Effector CD4-positive, alpha-beta T cell (primary cell): ENCODE measurements around the gene SEMA3G.
A peak's percentile ranks its signal among the peaks of the same experiment; 100 is the strongest.

Experiments
- DNase-seq: peaks from one replicate; pipeline ENCODE4 v3.0.0-alpha.2; 2020

Gene SEMA3G

DNA sequence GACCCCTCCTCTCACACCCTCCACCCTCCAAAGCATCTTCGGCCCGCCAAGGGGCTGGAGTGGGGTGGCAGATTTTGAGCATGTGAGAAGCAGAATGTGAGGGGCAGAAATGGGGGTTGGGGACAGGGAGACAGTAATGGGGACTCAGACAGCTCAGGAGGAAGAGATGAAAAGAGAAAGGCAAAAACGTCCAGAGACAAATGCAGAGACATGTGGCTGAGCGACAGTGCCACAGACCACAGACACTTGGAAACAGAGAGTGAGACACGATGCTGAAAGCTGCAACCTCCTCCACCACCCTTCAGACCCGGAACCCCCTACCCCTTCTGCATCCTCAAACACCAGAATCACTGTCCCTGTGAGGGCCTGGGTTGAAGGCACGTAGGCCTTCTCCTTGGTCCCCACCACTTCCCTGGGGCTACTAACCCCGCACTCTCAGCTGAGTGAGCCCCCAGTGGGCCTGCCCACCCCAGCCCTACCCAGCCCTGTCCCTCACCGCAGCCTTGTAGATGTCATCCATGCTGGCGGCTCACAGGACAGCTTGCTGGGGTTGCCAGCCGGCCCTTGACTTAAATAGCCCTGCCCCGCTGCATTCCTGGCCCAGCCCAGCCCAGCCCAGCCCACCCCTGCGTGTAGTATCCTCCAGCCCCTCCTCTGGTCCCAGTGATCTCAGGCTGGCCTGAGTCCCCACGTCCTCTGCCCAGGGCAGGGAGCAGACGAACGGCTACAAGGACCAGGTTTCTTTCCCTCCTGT, 8.8 kb upstream of the SEMA3G start, which contains the start of gene TNNC1:
Gene TNNC1, minus strand, starts transcription at position 546 of the 754 bp plus-strand sequence. Its CDS starts 26 bp downstream, at position 520.
- no peak for DNase-seq

DNA sequence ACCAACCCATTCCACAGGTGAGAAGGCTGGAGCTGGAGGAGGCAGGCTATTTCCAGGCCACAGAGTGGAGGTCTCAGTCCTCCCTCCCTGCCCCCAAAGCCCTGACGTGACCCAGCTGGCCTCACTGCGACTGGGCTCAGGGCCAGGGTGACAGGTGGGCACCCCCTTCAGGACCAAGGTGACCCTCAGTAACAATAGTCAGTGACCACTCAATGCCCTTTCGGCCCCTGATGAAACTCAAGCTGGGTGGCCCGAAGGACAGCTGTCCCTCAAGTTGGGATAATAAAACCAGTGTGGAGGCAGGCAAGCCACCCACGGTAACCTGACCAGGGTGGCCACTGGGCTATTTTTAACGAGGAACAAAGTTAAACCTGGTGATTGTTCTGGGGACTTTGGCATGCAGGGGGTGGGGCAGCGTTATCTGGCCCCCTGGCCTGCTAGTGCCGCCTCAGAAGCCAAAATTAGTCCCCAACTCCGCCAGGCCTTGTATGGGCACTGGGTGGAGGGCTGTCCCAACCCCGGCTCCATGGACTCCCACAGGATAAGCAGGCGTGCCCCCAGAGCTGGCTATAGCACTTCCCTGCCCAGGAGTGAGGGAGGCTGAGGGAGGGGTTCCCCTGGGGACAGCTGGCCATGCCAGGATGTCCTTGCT, 7.8 kb upstream of the SEMA3G start:
- DNase-seq = no peak

DNA sequence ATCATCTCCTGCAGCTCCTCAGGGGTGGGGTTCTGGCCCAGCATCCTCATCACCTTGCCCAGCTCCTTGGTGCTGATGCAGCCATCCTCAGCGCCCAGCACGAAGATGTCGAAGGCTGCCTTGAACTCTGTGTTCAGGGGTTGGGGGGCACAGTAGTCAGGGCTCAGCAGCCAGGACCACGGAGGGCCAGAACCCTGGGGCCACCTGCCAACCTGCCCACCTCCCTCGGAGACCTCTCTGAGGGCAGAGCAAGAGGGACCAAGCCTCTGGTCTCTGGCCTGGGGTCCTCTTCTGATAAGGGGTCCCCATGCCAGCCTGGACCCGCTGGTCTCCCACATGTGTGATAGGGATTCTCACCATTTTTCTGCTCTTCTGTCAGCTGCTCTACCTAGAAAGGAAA, 7.2 kb upstream of the SEMA3G start:
- no peak for DNase-seq

DNA sequence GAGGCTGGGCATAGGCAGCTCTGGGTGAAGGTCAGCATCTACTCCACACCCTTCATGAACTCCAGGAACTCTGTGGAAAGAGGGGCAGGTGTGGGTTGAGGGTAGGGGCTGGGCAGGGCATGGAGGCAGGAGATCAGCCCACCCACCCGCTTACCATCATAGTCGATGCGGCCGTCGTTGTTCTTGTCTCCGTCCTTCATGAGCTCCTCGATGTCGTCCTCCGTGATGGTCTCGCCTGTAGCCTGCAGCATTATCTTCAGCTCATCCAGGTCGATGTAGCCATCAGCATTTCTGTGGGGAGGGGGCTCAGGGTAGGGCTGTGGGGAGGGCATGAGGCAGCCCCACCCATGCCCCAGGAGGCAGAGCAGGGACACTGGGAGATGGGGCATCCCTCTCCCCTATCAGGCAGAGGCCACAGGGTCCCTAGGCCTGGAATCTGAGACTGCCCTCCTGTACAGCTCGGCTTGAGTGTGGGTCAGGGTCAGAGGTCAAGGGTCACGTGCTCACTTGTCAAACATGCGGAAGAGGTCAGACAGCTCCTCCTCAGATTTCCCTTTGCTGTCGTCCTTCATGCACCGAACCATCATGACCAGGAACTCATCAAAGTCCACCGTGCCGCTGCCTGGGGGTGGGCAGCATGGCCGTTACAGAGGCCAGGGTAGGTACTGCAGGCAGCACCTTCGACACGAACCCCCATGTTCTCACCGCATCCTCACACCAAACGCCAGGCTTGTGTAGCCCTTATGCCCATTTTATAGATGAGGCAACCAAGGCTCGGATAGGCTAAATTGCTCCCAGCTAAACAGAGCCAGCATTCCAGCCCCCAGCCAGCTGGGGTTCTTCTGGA, 6.6 kb upstream of the SEMA3G start:
- no peak for DNase-seq

DNA sequence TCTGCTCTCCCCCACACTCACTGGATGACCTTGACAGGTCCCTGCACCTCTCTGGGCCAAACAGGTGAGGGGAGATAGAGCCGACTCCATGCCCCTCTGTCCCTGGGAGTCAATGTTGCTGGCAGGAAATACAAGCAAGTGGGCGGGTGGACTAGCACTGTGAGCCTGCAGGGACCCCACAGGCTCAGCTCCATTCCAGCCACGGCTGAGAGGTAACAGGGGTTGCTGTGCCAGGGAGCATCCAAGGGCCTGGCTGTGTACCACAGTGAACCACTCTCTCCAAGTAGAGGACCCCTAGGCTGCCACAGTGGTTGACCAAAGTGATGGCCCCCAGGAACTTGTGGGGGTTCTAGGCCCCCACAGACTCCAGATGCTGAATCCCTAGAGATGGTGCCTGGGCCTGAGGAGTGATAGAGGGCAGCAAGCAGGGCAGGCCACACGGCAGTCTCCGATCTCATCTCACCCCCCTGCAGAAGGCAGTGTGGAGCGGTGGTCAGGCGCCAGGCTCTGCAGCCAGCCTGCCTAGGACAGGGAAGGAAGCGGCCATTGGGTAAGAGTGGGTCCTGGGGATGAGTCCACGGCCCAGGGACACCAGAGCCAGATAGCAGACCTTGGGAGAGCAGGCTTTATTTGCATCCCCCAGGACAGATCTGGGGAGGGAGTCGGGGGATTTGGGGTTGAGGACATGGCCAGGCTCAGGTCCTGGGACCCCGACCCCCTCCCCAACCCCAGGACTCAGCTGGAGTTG, 5.8 kb upstream of the SEMA3G start:
- no peak for DNase-seq

DNA sequence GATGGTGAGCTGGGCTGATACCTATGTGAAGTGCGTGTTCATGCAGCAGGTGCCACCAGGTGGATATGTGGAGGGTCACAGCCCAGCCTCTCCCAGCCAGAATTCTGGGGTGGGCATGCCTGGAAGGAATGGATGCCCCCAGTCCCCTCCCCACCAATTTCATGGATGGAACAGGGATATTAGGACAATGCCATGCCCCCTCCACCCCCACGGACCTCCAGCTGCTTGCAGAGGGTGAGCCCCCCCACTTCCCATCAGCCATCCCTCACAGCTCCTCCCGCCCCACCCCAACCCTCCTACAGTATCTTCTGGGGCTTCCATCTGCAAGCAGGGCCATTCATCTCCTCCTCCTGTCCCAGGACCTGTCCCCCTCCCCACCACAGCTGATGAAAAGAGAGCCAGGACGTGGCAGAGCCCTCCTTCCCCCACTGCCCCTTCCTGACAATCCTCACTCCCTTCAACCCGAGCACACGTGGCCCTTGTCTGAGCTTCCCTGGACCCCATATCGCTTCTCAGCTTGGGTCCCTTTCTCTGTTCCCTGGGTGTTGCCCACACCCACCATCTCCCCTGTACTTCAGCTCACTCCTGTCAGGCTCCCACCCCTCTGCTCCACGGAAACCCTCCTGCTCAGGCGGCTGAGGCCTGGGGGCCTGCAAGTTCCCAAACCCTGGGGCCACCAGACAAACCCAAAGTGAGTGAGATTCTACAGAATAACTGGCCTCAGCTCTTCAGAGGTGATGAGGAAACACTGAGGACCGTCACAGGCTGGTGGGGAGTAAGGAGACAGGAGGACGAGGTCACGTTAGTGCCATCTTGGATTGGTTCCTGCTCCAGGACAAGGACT, 2.8 kb upstream of the SEMA3G start:
- no peak for DNase-seq

DNA sequence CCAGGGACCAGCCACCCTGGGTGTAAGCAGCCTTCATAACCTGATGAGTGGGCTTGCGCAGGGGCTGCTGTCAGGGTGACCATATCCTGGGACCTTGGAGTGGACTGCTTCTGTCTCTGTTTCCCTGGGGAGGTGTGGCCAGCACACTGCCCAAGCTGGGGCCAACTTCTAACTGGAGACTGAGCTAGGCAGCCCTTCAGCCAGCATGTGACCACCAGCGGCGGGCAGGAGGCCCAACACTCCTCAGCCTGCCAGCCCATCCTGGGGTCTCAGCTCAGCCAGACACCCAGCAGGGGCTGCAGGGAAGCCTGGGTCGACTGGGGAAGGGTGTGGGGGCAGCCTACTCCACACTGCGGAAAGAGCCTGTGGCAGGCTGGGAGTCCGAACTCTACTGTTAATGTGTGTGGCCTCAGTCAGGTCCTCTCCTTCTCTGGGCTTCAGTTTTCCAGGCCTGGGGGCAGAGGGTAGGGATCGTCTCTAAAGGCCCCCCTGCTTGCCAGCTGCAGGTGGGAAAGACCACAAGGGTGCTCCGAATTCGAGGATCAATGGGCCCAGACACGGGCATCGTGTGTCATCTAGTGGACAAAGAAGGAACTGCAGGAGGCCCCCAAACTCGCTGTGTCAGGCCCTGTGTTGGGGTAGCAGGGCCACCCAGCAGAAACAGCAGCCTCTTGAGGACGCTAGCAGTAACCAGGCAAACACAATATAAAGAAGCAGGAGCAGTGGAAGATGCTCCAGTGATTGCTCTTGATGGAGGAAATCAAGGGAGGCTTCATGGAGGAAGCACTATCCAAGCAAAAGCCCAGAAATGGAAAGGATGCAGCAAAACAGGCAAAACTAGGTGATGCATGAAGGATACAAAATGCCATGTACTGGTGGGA, 2.0 kb upstream of the SEMA3G start:
- peak; percentile 64 for DNase-seq

DNA sequence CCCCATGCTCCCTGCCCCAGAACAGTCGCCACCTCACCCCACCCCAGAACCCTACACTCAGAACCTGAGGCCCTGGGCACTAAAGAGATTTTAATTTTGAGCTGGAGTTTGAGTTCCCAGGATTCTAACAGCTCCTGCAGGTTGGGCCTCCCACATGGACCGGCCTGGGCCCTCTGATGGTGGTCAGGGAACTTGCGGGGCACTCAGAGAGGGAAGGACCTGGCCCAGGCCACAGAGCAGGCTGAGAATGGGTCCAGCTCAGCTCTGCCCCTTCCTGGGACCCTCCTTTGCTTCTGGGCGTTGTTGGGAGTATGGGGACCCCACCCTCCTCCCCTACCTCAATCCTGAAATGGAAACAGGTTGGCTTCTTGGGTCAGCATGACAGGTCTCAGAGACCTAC, 1.1 kb upstream of the SEMA3G start:
- no peak for DNase-seq

DNA sequence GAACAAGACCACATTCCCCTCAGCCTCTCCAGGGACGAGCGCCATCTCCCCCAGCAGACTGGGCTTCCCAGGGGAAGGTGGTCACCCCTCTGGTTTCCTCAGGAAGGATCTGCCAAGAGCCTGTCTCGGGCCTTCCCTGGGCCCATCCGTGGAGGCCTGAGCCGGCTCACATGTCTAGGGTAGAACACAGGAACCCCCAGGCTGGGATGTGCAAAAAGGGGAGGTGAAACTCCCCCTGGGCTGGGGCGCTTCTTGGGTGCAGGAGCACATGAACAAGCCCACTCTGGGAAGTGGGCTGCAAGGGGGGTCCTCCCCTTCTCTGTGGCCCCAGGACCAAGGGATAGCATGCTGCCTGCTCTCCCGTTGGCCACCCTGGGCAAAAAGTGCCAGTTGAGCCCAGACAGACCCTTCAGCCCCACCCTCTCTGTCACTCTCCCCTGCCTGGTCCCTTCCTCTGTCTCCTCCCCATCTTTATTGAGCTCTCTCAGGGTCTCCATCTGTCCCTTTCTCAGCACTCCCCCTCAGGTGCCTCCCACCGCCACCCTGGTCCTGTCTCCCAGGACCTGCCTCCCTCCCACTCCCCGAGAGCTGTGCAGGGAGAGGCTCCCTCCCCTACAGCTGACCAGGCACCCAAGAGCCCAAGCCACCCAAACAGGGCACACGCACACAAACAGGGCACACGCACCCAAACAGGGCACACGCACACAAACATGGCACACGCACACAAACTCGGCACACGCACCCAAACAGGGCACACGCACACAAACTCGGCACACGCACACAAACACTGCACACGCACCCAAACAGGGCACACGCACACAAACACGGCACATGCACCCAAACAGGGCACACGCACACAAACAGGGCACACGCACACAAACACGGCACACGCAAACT, 864 bp downstream of the SEMA3G start:
- DNase-seq = no peak

DNA sequence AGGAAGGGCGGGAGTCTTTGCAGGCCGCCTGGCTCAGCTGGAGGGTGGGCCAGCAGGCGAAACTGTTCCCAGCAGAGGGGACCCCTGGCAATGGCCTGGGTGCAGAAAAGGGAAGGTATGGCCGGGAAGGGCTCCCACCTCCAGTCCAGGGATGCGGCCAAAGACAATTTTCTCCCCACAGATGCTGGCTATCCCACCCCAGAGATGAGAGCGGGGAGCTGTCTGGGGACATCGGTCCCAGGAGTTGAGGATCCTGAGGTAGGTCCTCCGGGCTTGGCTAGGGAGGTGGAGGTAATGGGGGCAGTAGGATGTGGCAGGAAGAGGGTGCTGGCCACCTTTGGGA, 1.7 kb downstream of the SEMA3G start:
- no peak for DNase-seq

DNA sequence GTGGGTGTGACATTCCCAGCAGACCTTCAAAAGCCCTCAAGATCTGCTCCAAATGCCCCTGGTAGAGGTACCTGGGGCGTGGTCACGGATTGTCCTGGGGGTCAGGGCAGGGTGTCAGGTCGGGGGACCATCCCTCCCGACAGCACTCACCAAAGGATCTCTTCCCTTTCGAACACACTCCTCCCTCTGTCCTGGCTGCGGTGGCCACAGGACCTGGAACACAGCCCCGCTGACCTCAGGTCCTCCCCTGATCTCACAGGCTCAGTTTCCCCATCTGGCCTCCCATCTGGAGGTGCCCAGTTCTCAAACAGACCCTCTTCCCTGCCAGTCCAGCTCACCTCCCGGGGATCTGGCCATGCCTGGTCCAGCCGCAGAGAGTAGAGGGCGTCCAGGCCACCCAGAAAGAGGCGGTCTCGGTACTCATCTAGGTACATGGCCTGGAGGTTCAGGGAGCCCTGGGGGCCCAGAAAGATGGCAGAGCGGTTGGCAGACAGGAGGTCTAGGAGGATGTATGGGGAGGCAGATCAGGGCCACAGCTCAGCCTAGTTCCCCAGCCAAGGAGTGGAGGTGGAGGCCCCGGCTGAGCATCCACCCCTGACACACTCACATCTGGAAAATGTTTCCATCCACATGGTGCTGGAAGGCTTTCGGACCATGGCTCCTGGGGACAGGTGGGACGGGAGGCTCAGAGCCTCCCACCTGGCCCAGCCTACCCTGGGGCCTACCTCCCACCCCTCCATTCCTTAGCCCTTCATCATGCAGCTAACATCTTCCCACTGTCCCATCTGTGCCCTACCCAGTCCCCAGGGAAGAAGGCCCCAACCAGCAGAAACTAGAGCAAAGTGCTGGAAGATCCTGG, 2.3 kb downstream of the SEMA3G start:
- DNase-seq = no peak

DNA sequence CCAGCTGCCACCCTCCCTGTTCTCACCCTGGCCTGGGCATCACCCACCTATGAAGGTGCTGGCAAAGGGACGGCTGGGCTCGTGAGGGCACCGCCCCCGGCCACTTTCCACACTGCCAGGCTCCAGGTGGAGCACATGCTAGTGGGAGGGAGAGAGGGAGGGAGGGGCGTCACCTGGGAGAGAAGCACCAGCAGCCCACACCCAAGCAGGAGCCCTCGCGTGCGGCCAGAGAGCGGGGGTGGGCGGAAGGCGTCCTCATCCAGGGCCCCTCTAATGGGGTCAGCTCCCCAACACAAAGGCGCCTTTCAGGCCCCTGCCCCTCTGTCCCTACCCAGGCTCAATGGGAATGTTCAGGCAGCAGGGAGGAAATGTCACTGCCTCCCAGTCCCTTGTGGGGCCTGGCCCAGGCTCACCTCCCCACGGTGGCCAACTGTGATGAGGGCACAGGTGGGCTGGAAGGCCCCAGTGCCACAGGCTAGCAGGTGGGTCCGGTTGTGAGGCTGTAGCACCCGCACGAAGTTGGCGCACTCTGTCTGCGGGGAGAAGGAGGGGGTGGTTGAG, 3.1 kb downstream of the SEMA3G start:
- no peak for DNase-seq

DNA sequence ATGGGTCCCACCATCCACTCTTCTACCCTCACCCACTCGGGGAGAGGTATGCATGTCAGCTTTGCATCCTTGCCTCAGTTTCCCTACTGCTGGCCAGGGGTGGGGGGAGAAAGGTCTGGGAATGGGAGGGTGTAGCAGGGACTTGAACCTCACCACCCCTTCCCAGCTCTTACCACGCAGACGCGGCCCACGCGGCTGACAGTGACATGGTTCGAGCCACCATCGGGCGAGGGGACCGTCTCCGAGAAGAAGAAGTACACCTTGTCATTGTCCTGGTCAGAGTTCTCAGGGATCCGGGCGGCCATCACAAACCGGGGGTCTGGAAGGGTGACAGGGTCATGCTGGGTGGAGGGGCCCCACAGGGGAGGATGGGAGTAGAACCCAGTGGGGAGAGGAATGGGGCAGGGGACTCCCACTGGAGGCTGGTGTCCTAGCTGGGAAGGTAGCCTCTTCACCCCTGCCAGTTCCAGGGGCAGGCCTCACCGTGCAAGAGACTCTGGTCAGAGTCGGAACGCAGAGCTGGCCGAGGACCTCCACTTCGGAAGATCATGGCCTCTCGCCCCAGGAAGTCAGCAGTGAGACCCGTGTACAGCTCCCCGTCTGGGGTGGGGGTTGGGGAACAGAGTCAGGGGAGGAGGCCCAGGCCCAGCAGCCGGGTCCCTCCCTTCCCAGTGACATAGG, 3.7 kb downstream of the SEMA3G start:
- DNase-seq = no peak

DNA sequence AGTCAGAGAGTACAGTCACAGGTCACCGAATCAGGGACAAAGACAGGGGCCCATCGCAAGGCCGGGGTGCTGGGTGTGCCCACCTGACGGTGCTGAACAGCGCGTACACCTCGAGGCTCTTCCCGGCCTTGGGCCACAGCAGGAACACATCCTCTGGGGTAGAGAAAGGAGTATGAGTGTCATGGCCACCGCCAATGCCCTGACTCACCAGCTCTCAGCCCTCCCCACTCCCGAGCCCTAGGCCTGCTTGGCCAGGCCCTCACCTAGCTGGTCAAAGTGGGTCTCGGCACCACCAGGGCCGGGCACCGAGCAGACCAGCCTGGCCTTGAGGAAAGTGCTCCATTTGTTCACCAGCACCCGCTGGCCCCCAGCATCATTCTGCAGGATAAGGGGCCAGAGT, 4.2 kb downstream of the SEMA3G start:
- no peak for DNase-seq

DNA sequence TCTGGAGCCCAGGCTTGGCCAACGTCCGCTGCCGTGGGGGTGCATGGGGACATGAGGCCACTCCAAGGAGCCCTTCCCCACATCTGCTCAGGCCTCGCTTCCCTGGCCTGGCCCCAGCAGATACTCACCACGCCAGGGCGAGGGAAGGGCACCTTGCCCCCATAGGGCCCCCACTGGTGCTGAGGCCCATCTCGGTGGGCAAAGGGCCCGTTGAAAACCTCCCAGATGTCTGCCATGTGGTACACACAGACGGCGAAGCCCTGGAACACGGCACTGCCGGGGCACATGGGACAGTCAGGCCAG, 4.7 kb downstream of the SEMA3G start:
- DNase-seq = no peak

DNA sequence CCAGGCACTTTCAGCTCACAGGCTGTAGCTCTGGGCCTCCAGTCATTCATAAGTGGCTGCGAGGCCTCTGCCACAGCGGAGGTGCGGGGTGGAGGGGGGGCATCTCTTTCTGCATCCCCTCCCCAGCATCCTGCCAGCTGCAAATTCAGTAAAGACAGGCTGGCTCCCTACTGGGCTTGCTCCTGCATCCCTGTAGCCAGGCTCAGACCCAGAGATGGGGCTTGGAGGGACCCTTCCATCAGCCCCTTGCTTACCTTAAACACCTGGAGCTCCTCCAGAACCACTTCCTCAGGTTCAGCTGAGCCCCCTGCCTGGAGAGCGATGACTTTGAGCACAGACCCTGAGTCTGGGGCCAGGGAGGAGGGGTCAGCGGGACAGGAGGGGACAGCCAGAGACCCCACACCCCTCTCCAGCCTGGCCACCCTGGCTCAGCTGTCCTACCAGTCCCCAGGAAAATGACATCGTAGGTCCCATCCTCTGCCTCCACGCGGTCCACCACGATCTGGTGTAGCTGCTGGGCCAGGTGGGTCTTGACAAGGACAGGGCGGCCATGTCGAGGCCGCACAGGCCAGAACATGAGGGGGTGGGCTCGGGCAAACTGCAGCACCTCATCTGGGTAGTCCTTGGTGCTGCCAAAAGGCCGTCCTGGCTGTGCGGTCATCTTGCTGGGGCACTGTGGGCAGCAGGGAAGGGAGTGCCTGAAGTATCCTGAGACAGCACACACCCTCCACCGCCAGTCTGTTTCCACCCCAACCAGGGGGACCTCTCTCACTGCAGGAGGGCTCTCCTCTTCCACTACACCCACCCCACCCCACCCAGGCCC, 5.3 kb downstream of the SEMA3G start:
- no peak for DNase-seq
